GM18499 (cell line): ENCODE data around the gene RXRA.

ENCODE experiments used
- ATAC-seq: cut with Tn5 transposase; IDR thresholded peaks from one replicate; pipeline ENCODE4 v1.9.1; 2021; ENCODE audit warnings: moderate number of reproducible peaks; ENCODE audit not compliant: insufficient read depth, unreplicated experiment

Gene RXRA

DNA sequence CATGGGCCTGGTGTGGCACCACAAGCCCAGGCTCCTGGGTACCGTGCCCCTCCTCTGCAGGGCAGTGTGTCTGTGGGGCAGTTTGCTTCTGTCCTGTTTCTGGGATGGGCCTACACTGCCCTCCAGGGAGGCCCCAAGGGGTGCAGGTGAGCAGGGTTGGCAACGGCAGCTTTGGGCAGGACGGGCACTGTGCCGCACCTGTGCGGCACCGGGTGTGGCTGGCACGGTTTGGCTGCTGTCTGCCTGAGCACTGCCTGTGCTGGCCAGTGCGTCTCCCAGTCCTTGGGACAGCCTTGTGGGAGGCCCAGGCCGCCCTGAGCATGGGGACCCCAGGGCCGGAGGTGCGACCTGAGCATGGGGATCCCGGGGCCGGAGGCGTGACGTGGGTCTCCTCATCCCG is 37.2 kb downstream of the RXRA start:
- ATAC-seq = no peak

GRCh38 chr9:134364391-134365114 is 38.3 kb downstream of the RXRA start:
- ATAC-seq = no peak

DNA sequence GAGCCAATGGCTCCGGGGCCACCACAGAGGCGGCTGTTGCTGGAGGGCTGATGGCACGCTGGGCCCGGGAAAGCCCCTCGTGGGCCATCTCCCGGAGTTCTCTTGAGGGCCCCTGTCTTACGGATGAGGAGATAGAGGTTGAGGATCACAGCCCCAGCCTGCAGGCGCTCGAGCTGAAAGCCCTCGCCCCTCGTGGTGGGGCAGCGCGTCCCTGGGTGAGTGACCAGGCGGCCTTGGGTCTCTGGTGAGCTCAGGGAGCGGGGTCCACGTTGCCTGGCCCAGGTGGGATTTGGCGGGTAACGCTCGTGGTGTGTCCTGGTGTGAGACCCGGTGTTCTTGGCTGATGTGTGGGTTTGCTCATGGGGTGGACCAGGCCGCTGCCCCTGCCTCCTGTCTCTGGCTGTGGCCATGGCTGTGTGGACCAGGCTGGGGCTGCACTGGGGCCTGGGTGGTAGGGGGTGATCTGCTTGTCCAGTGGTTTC is 38.9 kb downstream of the RXRA start:
- ATAC-seq = no peak

DNA sequence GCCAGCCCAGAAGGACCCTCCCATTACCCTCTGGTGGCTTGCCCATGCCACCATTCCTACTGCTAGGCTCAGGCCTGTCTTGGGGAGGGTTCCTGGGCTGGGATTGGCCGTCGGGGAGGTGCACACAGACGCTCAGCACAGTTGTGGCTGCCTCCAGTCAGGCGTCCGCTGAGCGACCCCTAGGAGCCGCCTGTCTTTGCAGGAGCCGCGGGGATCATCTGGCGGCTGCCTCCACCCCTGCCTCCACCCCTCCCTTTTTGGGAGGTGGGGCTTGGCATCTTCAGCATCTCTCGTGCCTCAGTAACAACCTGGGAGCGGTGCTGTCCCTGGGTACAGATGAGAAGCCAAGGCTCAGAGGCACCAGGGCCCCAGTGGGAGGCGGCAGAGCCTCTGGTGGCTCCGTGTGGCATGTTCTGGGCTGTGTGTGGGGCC is 39.6 kb downstream of the RXRA start:
- no peak for ATAC-seq

DNA sequence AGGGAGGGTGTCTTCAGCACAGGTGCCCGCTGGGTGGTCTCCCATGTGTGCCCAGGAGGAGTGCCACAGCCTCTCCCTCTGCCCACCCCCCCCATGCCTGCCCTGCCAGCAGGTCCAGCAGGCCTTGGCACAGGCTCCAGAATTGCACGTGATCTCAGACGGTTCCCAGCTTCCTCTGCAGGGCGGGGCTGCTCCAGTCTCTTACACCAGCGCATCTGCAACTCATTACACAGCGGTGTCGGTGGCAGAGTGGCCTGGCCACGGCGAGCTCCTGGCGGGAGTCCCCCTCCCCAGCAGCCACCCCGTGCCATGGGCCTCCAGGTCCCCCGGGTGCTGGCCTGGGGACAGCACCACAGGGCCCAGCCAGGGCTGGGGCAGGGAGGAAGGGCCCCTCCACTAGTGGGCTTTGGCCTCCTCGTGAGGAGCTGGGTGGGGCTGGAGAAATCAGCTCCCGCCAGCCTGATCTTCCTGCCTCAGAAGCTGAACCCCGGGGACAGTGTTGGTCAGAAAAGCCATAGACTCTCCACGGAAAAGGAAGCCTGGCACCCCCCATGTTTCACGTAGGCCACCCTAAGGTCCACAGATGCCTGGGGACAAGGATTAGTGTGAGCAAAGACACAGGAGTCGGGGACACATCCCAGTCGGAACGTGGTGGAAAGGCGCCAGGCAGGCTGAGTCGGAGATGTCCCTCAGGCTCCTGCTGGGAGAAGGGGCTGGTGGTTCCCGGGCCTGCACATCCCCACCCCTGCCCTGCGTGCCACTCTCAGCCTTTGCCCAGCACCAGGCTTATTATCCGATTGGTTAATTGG is 40.2 kb downstream of the RXRA start:
- no peak for ATAC-seq

- no peak for ATAC-seq
Measured at GRCh38 chr9:134367061-134367460, 40.8 kb downstream of the RXRA start.

- no peak for ATAC-seq
Measured at GRCh38 chr9:134367791-134368490, 41.7 kb downstream of the RXRA start.

GRCh38 chr9:134368571-134368970 is 42.3 kb downstream of the RXRA start:
- no peak for ATAC-seq

DNA sequence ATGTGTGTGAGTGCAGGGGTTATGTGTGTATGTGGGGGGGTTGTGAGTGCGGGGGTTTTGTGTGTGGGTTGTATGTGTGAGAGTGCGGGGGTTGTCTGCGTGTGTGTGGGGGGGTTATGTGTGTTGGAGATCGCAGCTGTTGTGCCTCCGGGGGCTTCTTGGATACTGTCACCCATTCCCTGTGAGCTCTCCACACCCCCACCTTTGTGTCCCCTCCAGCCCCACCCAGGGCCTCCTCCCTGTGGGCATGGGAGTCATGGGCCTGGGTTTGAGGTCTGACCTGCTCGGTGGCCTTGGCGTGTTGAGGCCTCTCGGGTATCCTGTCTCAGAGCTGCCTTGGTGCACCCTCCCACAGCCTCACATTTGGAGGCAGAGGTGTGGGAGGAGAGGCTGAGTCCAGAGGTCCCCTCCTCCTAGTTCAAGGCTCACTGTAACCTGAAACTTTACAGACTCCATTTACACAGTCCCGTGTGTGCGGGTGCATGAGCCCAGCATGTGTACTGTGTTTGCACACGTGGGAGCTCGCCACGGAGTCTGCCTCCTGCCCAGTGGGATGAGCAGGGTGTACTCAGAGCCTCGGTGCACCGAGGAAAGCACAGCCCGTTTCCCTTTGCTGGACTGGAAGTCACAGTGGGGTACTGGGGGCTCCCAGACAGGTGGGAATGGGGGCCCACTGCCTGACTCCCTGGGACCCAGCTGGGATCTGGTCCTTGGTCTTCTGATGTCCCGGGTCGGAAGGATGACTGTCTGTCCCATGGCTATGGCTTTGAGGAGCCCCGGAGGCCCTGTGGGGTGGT is 43.4 kb downstream of the RXRA start:
- no peak for ATAC-seq

- ATAC-seq = no peak
Measured at GRCh38 chr9:134370213-134370492, 43.9 kb downstream of the RXRA start.

GRCh38 chr9:134370638-134371037 is 44.4 kb downstream of the RXRA start:
- no peak for ATAC-seq

DNA sequence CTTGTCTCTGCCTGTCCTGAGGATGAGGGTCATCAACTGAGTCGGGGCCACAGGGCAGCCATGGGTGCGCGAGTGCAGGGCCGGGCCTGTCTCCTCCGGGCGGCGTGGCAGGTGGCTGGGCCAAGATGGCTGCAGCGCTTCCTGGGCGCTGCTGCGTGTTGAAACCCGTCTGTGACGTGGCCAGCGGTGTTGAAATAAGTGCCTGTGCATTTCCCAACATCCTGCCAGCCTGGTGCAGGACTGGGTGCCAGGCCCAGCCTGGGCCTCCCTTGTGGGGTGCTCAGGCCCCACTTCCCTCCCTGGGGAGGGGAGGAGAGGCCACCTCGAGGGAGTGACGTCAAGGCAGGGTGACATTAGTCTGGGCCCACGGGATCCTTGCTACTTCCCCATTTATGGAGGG is 45.5 kb downstream of the RXRA start:
- ATAC-seq = no peak

GRCh38 chr9:134372581-134373267 is 46.5 kb downstream of the RXRA start:
- ATAC-seq = no peak

- ATAC-seq = no peak
Measured at GRCh38 chr9:134373269-134373668, 47.0 kb downstream of the RXRA start.

DNA sequence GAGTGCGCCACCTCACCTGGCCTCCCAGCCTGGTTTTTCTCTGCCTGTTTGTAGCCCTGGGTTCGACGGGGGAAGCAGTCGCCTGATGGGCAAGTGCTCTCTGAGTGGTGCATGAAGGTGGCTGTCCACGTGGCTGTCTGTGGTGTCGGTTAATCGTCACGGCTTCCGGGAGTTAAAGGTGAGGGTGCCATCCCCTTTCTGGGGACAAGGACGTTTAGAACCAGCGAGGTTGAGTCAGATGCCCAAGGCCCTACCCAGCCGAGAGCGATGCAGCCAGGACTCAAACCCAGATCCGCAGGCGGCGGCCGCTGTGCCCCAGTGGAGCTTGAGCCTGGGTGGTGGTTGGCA is 47.7 kb downstream of the RXRA start:
- ATAC-seq = no peak

DNA sequence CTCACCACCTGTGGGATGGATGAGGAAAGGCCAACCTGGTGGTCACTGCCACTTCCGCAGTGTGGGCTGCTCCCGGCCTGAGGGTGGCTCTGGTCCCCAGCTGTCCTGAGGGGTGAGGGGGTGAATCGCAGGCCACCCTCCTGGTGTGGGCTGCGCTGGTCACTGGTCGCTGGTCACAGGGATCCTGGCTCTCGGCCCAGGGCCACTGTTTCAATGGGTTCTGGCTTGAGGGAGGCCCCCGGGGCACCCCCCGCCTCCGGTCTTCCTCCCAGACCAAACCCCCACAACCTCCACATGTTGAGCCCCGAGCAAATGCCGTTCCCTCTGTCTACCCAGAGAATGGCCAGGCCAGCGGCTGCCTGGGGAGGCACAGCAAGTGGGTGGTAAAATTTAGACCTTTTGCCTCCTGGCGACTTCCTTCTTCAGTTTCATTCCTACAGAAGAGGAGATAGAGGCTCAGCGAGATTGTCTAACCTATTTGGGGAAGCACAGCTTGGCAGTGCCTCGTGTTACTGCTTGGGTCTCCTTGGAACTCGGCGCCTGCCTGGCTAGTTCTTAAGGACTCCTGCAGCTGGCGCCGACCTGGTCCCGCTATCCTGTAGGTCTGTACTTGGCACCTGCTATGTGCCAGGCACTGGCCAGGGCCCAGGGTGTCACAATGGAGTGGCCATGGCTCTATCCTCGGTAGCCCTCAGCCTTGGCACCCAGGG is 48.2 kb downstream of the RXRA start:
- ATAC-seq = no peak

DNA sequence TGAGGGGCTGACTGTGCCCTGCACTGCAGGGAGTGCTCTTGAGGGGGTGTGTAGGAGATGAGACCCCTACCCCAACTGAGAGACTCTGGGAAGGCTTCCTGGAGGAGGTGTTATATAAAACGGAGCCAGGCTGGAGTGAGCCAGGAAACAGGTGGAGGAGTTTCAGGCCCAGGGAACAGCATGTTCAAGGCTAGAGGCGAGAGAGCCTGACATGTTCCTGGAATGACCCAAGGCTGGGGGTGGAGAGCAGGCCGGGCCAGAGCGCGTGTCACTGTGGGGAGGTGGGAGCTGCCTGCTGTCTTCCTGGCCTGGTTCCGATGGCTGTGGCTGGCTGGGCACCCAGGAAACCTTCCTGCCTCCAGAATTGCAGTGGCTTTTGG is 48.7 kb downstream of the RXRA start:
- ATAC-seq = no peak

DNA sequence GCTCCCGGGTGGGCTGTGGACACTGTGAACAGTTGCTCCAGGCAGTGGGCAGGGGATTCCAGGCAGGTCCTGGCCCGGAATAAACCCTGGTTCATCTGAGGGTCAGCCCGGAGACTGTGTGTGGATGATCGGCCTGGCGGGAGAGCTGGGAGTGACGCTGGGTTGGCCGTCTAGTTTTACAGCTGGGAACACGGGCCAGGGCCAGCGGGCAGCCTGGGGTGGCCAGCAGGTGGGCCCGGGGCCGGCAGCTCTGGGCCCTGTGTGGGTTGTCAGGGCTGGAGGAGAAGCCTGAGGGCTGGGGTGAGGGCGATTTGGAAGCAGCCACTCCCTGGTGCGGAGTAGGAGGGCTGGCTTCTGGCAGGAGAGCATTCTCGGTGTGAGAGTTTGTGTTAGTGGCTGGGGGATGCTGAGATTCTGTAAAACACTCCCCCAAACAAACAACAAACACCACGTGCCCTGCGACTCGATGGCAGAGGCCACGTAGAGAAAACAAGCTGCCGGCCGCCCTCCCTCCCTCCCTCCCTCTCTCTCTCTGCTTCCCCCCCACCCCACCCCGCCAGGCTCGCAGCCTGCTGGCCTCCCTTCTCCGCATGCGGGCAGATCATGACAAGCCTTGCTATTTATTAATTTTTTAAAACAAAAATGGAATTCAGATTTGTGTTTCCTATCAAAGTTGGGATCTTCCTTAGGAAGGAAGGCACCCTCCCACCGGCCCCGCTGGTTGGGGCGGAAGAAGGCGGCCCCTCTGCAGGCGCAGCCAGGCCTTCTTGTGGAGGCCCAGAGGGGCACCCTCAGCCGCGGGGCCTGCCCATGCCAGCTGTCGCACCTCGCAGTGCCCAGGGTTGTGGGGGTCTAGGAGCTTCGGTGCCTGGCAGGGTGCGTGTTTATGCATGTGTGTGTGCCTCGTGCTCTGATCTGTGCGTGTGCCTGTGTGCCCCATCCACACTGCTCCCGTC is 49.5 kb downstream of the RXRA start:
- no peak for ATAC-seq
